ENCODE data around the gene TCEAL9.

The TCEAL9 gene

DNA sequence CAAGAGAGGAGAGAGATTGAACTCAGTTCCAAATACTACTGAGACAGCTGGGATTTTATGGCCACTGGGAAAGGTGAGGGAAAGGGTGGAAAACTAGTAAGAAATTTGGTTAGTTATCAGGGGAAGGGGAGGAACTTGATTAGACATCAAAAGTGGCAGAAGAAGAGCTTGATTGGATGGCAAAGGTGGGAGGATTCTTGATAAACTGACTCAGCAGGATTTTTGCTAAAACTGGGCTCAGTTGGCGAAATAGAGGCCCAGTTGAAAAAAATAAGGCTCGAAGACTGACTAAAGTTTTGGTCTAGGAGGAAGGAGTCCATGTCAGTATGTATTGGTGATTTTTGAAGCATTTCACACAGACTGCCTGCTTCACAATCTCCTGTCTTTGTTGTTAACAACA is 30.0 kb downstream of the TCEAL9 start:
- no peaks in the 10 kb centered on the region for H3K27me3 Mint-ChIP-seq (ENCODE audit: low read depth)
- TF ChIP-seq, protein P1, sequence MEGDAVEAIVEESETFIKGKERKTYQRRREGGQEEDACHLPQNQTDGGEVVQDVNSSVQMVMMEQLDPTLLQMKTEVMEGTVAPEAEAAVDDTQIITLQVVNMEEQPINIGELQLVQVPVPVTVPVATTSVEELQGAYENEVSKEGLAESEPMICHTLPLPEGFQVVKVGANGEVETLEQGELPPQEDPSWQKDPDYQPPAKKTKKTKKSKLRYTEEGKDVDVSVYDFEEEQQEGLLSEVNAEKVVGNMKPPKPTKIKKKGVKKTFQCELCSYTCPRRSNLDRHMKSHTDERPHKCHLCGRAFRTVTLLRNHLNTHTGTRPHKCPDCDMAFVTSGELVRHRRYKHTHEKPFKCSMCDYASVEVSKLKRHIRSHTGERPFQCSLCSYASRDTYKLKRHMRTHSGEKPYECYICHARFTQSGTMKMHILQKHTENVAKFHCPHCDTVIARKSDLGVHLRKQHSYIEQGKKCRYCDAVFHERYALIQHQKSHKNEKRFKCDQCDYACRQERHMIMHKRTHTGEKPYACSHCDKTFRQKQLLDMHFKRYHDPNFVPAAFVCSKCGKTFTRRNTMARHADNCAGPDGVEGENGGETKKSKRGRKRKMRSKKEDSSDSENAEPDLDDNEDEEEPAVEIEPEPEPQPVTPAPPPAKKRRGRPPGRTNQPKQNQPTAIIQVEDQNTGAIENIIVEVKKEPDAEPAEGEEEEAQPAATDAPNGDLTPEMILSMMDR (IDR thresholded peaks at IDR 0.05; ENCODE audit: unreplicated experiment in 3 of 3): no peak
- H3K4me3 Mint-ChIP-seq: no peak overlapping the region
- H3K4me1 Mint-ChIP-seq: no peaks in the 10 kb centered on the region
- peaks cover 8% of the 10 kb centered on the region for H3K36me3 Mint-ChIP-seq (ENCODE audit: low read depth)
- H3K9me3 Mint-ChIP-seq: peaks cover 8% of the 10 kb centered on the region
- no peak overlapping the region for H3K27ac Mint-ChIP-seq

- no peaks in the 10 kb centered on the region for H3K27me3 Mint-ChIP-seq (ENCODE audit: low read depth)
- TF ChIP-seq, protein P1 (IDR thresholded peaks at IDR 0.05; ENCODE audit: unreplicated experiment in 3 of 3): no peak
- H3K36me3 Mint-ChIP-seq (ENCODE audit: low read depth): no peaks in the 10 kb centered on the region
- peaks cover 4% of the 10 kb centered on the region for H3K9me3 Mint-ChIP-seq
- H3K27ac Mint-ChIP-seq: no peak overlapping the region
- no peaks in the 10 kb centered on the region for H3K4me1 Mint-ChIP-seq
- H3K4me3 Mint-ChIP-seq: no peak overlapping the region
These were observed 37.2 kb downstream of the TCEAL9 start for GRCh38 chrX:103393487-103393886.

DNA sequence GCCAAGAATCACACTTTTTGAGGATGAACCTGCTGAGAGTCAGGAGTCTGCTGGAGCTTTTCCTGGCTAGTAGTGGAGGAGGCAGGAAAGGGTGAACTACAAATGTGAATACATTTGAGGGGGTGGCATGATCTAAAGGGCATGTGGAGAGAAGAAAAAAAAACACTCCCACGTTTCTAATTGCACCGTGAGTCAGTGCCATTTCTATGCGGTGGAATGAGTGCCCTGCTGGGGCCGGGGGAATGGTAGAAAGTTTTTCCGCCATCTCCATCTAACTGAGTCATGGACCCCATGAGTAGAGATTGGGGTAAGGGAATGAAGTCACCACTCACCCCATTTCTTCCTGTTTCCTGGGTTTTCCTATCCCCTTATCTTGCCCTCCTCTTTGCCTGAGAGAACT is 39.9 kb downstream of the TCEAL9 start:
- Mint-ChIP-seq H3K27ac (no peak overlapping the region), H3K4me3 (no peak overlapping the region), H3K4me1 (no peaks in the 10 kb centered on the region), H3K9me3 (no peaks in the 10 kb centered on the region), H3K27me3 (ENCODE audit: low read depth) (no peaks in the 10 kb centered on the region), H3K36me3 (ENCODE audit: low read depth) (no peaks in the 10 kb centered on the region)
- TF ChIP-seq, protein P1 (IDR thresholded peaks at IDR 0.05; ENCODE audit: unreplicated experiment in 3 of 3): no peak

- H3K9me3 Mint-ChIP-seq: no peaks in the 10 kb centered on the region
- TF ChIP-seq, protein P1 (IDR thresholded peaks at IDR 0.05; ENCODE audit: unreplicated experiment in 3 of 3): no peak
- no peaks in the 10 kb centered on the region for H3K4me1 Mint-ChIP-seq
- H3K27ac Mint-ChIP-seq: no peak overlapping the region
- H3K36me3 Mint-ChIP-seq (ENCODE audit: low read depth): no peaks in the 10 kb centered on the region
- H3K4me3 Mint-ChIP-seq: no peak overlapping the region
- H3K27me3 Mint-ChIP-seq (ENCODE audit: low read depth): no peaks in the 10 kb centered on the region
These were observed 40.4 kb downstream of the TCEAL9 start for GRCh38 chrX:103396660-103397059.

GRCh38 chrX:103397707-103398106 is 41.4 kb downstream of the TCEAL9 start:
- no peaks in the 10 kb centered on the region for H3K27me3 Mint-ChIP-seq (ENCODE audit: low read depth)
- TF ChIP-seq, protein P1 (IDR thresholded peaks at IDR 0.05; ENCODE audit: unreplicated experiment in 3 of 3): no peak
- no peaks in the 10 kb centered on the region for H3K36me3 Mint-ChIP-seq (ENCODE audit: low read depth)
- H3K27ac Mint-ChIP-seq: no peak overlapping the region
- no peak overlapping the region for H3K4me3 Mint-ChIP-seq
- no peaks in the 10 kb centered on the region for H3K9me3 Mint-ChIP-seq
- H3K4me1 Mint-ChIP-seq: no peaks in the 10 kb centered on the region

GRCh38 chrX:103398421-103398864 is 42.1 kb downstream of the TCEAL9 start:
- H3K36me3 Mint-ChIP-seq (ENCODE audit: low read depth): no peaks in the 10 kb centered on the region
- H3K9me3 Mint-ChIP-seq: no peaks in the 10 kb centered on the region
- H3K4me3 Mint-ChIP-seq: no peak overlapping the region
- TF ChIP-seq, protein P1 (IDR thresholded peaks at IDR 0.05; ENCODE audit: unreplicated experiment in 3 of 3): no peak
- no peaks in the 10 kb centered on the region for H3K27me3 Mint-ChIP-seq (ENCODE audit: low read depth)
- H3K4me1 Mint-ChIP-seq: no peaks in the 10 kb centered on the region
- H3K27ac Mint-ChIP-seq: no peak overlapping the region
